Measurements from ENCODE around the gene BMP2.

BMP2 gene

GRCh38 chr20:6744180-6744579, 23.3 kb upstream of the BMP2 start:
- no peaks in the 10 kb centered on the region for H3K36me3 ChIP-seq (ENCODE audit: insufficient read depth, low read depth, low read length)
- no peak overlapping the region for H3K4me3 ChIP-seq (ENCODE audit: low read length)
- no peak overlapping the region for H3K27ac ChIP-seq (ENCODE audit: low read length)
- H3K9me3 ChIP-seq (ENCODE audit: insufficient read depth, low read depth, low read length), result 0 out of 2 replicates have a peak, but pooled peaks cover 4% of the 10 kb centered on the region
- peaks cover 2% of the 10 kb centered on the region; the same call in 1 of the 2 replicates for H3K4me1 ChIP-seq (ENCODE audit: insufficient read depth, low read length)
- H3K9ac ChIP-seq (ENCODE audit: low read depth, low read length), result no peak overlapping the region
- H3K27me3 ChIP-seq (ENCODE audit: insufficient read depth, low read length), result no peaks in the 10 kb centered on the region

- Histone ChIP-seq H3K36me3 (ENCODE audit: insufficient read depth, low read depth, low read length) (no peaks in the 10 kb centered on the region), H3K9ac (ENCODE audit: low read depth, low read length) (no peak overlapping the region), H3K4me3 (ENCODE audit: low read length) (no peak overlapping the region), H3K27me3 (ENCODE audit: insufficient read depth, low read length) (no peaks in the 10 kb centered on the region), H3K9me3 (ENCODE audit: insufficient read depth, low read depth, low read length) (0 out of 2 replicates have a peak, but pooled peaks cover 4% of the 10 kb centered on the region), H3K4me1 (ENCODE audit: insufficient read depth, low read length) (no peaks in the 10 kb centered on the region), H3K27ac (ENCODE audit: low read length) (no peak overlapping the region)
Observed at GRCh38 chr20:6744805-6745204, 22.7 kb upstream of the BMP2 start.

GRCh38 chr20:6746901-6747609, 20.4 kb upstream of the BMP2 start:
- H3K9me3 ChIP-seq (ENCODE audit: insufficient read depth, low read depth, low read length), result 0 out of 2 replicates have a peak, but pooled peaks cover 4% of the 10 kb centered on the region
- H3K9ac ChIP-seq (ENCODE audit: low read depth, low read length), result no peak overlapping the region
- no peaks in the 10 kb centered on the region for H3K4me1 ChIP-seq (ENCODE audit: insufficient read depth, low read length)
- no peaks in the 10 kb centered on the region for H3K27me3 ChIP-seq (ENCODE audit: insufficient read depth, low read length)
- no peak overlapping the region for H3K4me3 ChIP-seq (ENCODE audit: low read length)
- no peaks in the 10 kb centered on the region for H3K36me3 ChIP-seq (ENCODE audit: insufficient read depth, low read depth, low read length)
- no peak overlapping the region for H3K27ac ChIP-seq (ENCODE audit: low read length)

- H3K4me3 ChIP-seq (ENCODE audit: low read length), result no peak overlapping the region
- no peaks in the 10 kb centered on the region for H3K4me1 ChIP-seq (ENCODE audit: insufficient read depth, low read length)
- H3K27me3 ChIP-seq (ENCODE audit: insufficient read depth, low read length), result no peaks in the 10 kb centered on the region
- 0 out of 2 replicates have a peak, but pooled peaks cover 4% of the 10 kb centered on the region for H3K9me3 ChIP-seq (ENCODE audit: insufficient read depth, low read depth, low read length)
- H3K36me3 ChIP-seq (ENCODE audit: insufficient read depth, low read depth, low read length), result no peaks in the 10 kb centered on the region
- no peak overlapping the region for H3K27ac ChIP-seq (ENCODE audit: low read length)
- H3K9ac ChIP-seq (ENCODE audit: low read depth, low read length), result no peak overlapping the region
Observed at GRCh38 chr20:6750438-6750837, 17.0 kb upstream of the BMP2 start.

- Histone ChIP-seq H3K36me3 (ENCODE audit: insufficient read depth, low read depth, low read length) (no peaks in the 10 kb centered on the region), H3K4me1 (ENCODE audit: insufficient read depth, low read length) (peaks cover 4% of the 10 kb centered on the region; the same call in 1 of the 2 replicates), H3K27ac (ENCODE audit: low read length) (no peak overlapping the region), H3K9me3 (ENCODE audit: insufficient read depth, low read depth, low read length) (no peaks in the 10 kb centered on the region), H3K9ac (ENCODE audit: low read depth, low read length) (no peak overlapping the region), H3K4me3 (ENCODE audit: low read length) (no peak overlapping the region), H3K27me3 (ENCODE audit: insufficient read depth, low read length) (no peaks in the 10 kb centered on the region)
Observed at GRCh38 chr20:6756693-6757595, 10.5 kb upstream of the BMP2 start.

GRCh38 chr20:6764619-6765018, 2.9 kb upstream of the BMP2 start:
- no peaks in the 10 kb centered on the region for H3K9me3 ChIP-seq (ENCODE audit: insufficient read depth, low read depth, low read length)
- H3K9ac ChIP-seq (ENCODE audit: low read depth, low read length), result no peak overlapping the region
- no peaks in the 10 kb centered on the region for H3K36me3 ChIP-seq (ENCODE audit: insufficient read depth, low read depth, low read length)
- H3K4me3 ChIP-seq (ENCODE audit: low read length), result peak overlapping the region; percentile 39
- H3K4me1 ChIP-seq (ENCODE audit: insufficient read depth, low read length), result peaks cover 29% of the 10 kb centered on the region
- H3K27ac ChIP-seq (ENCODE audit: low read length), result peak overlapping the region; percentile 39
- peaks cover 29% of the 10 kb centered on the region for H3K27me3 ChIP-seq (ENCODE audit: insufficient read depth, low read length)

GRCh38 chr20:6765469-6766058, 1.9 kb upstream of the BMP2 start:
- peaks cover 29% of the 10 kb centered on the region for H3K4me1 ChIP-seq (ENCODE audit: insufficient read depth, low read length)
- H3K9ac ChIP-seq (ENCODE audit: low read depth, low read length), result no peak overlapping the region
- H3K4me3 ChIP-seq (ENCODE audit: low read length), result peak overlapping the region; percentile 39; the same call in 1 of the 2 replicates
- no peaks in the 10 kb centered on the region for H3K9me3 ChIP-seq (ENCODE audit: insufficient read depth, low read depth, low read length)
- H3K27ac ChIP-seq (ENCODE audit: low read length), result no peak overlapping the region
- H3K36me3 ChIP-seq (ENCODE audit: insufficient read depth, low read depth, low read length), result no peaks in the 10 kb centered on the region
- peaks cover 38% of the 10 kb centered on the region for H3K27me3 ChIP-seq (ENCODE audit: insufficient read depth, low read length)

- H3K4me3 ChIP-seq (ENCODE audit: low read length), result peak overlapping the region; percentile 79
- H3K27ac ChIP-seq (ENCODE audit: low read length), result no peak overlapping the region
- H3K36me3 ChIP-seq (ENCODE audit: insufficient read depth, low read depth, low read length), result peaks cover 4% of the 10 kb centered on the region; the same call in 1 of the 2 replicates
- H3K9me3 ChIP-seq (ENCODE audit: insufficient read depth, low read depth, low read length), result no peaks in the 10 kb centered on the region
- H3K27me3 ChIP-seq (ENCODE audit: insufficient read depth, low read length), result peaks cover 47% of the 10 kb centered on the region
- H3K9ac ChIP-seq (ENCODE audit: low read depth, low read length), result no peak overlapping the region
- H3K4me1 ChIP-seq (ENCODE audit: insufficient read depth, low read length), result peaks cover 29% of the 10 kb centered on the region
Observed at GRCh38 chr20:6766433-6766832, 1.1 kb upstream of the BMP2 start.

GRCh38 chr20:6767126-6767535, 355 bp upstream of the BMP2 start:
- no peaks in the 10 kb centered on the region for H3K9me3 ChIP-seq (ENCODE audit: insufficient read depth, low read depth, low read length)
- peaks cover 11% of the 10 kb centered on the region; the same call in 1 of the 2 replicates for H3K36me3 ChIP-seq (ENCODE audit: insufficient read depth, low read depth, low read length)
- H3K9ac ChIP-seq (ENCODE audit: low read depth, low read length), result no peak overlapping the region
- H3K27ac ChIP-seq (ENCODE audit: low read length), result no peak overlapping the region
- peaks cover 29% of the 10 kb centered on the region for H3K4me1 ChIP-seq (ENCODE audit: insufficient read depth, low read length)
- peak overlapping the region; percentile 79 for H3K4me3 ChIP-seq (ENCODE audit: low read length)
- H3K27me3 ChIP-seq (ENCODE audit: insufficient read depth, low read length), result peaks cover 53% of the 10 kb centered on the region

- H3K36me3 ChIP-seq (ENCODE audit: insufficient read depth, low read depth, low read length), result peaks cover 18% of the 10 kb centered on the region
- H3K27ac ChIP-seq (ENCODE audit: low read length), result no peak overlapping the region
- peak overlapping the region; percentile 88 for H3K4me3 ChIP-seq (ENCODE audit: low read length)
- H3K9ac ChIP-seq (ENCODE audit: low read depth, low read length), result peak overlapping the region; percentile 54; the same call in 1 of the 2 replicates
- peaks cover 55% of the 10 kb centered on the region for H3K27me3 ChIP-seq (ENCODE audit: insufficient read depth, low read length)
- H3K4me1 ChIP-seq (ENCODE audit: insufficient read depth, low read length), result peaks cover 26% of the 10 kb centered on the region
- no peaks in the 10 kb centered on the region for H3K9me3 ChIP-seq (ENCODE audit: insufficient read depth, low read depth, low read length)
Observed at GRCh38 chr20:6768228-6769140, 998 bp downstream of the BMP2 start.
